K562 (cell line): ENCODE results near the gene ERI2. TPM values are rescaled to one million over a fixed set of nuclear protein-coding genes. Genes with fewer than 3 reads are reported as not detected.
A peak's percentile ranks its signal among the peaks of the same experiment; 100 is the strongest.

ENCODE experiments used
- CBX2 ChIP-seq: fragments of 200-600 bp; sonication (generic); IDR thresholded peaks from one replicate; pipeline ENCODE4 v1.6.1; 2012; ENCODE audit warnings: mild to moderate bottlenecking, low read length, inconsistent platforms; ENCODE audit not compliant: insufficient read depth, poor library complexity, severe bottlenecking
- CSDE1 ChIP-seq, 2 experiments: fragments of 450-650 bp; IDR thresholded peaks; 2 replicates each; pipeline ENCODE4 v1.6.1; 2016; ENCODE audit warnings: mild to moderate bottlenecking in 1 of 2
- MAFK ChIP-seq: IDR thresholded peaks from 2 replicates; pipeline ENCODE4 v1.6.1; 2011; ENCODE audit warnings: low read length, improper control_type of control experiment
- OTX1 ChIP-seq: fragments of 450-650 bp; formaldehyde crosslinking; IDR thresholded peaks from 2 replicates; pipeline ENCODE4 v1.4.0; 2022; ENCODE audit warnings: mild to moderate bottlenecking
- PHF21A ChIP-seq: fragments of 450-650 bp; IDR thresholded peaks from 2 replicates; pipeline ENCODE4 v1.6.1; 2017; ENCODE audit warnings: low read depth, borderline replicate concordance
- POLR2A ChIP-seq: fragments of 450-650 bp; conservative IDR thresholded peaks from 2 replicates; pipeline ENCODE4 v1.6.1; 2016
- SRSF3 ChIP-seq: fragments of 200-400 bp; formaldehyde crosslinking; IDR thresholded peaks from 2 replicates; pipeline ENCODE4 v1.6.1; 2016; ENCODE audit warnings: mild to moderate bottlenecking, low read length, moderate library complexity; ENCODE audit not compliant: insufficient read depth
- TBL1XR1 ChIP-seq, 2 experiments: IDR thresholded peaks; 2 replicates each; pipeline ENCODE4 v1.6.1; 2012; ENCODE audit warnings: improper control_type of control experiment in 2 of 2, low read length in 2 of 2, mild to moderate bottlenecking in 1 of 2
- TCF7L2 ChIP-seq: fragments of 150-350 bp; IDR thresholded peaks from 2 replicates; pipeline ENCODE4 v1.6.1; 2016; ENCODE audit warnings: low read depth, mild to moderate bottlenecking, low read length, moderate library complexity
- TFAM ChIP-seq: fragments of 250-450 bp; sonication (Bioruptor Pico); conservative IDR thresholded peaks from 2 replicates; pipeline ENCODE4 v1.5.0; 2021; ENCODE audit warnings: mild to moderate bottlenecking, moderate library complexity
- ZNF175 ChIP-seq: fragments of 200-800 bp; sonication (Bioruptor generic); IDR thresholded peaks from 2 replicates; pipeline ENCODE4 v1.6.1; 2016; ENCODE audit warnings: low read depth, mild to moderate bottlenecking, missing genetic modification characterization, missing compliant biosample characterization
- ZNF764 ChIP-seq: fragments of 250-450 bp; sonication (Bioruptor Pico); IDR thresholded peaks from 2 replicates; pipeline ENCODE4 v1.4.0; 2020; ENCODE audit warnings: low read depth, mild to moderate bottlenecking, moderate library complexity
- polyA plus RNA-seq, 8 experiments: library from polyadenylated mRNA; depleted of rRNA in 4 of 8; stranded (reverse) in 5 of 8; unstranded in 3 of 8; fragments of >200 nt; fragmentation: Nextera tagmentation in 2 of 8; fragmentation: Illumina TruSeq in 1 of 8; extraction: Ambion mirVana in 2 of 8; extraction: Trizol in 1 of 8; gene quantifications; 2 replicates each; pipeline versions ENCODE4 v1.2.1 to v1.2.3, GENCODE V29; 2011 to 2014; ENCODE audit warnings: inconsistent platforms in 1 of 8, missing spikeins in 1 of 8
- total RNA-seq, 7 experiments: library from RNA; depleted of rRNA in 6 of 7; stranded (reverse); fragments of >200 nt in 6 of 7; fragmentation: Illumina TruSeq in 2 of 7; extraction: Trizol in 2 of 7; gene quantifications; 2 replicates each; pipeline versions ENCODE4 v1.2.1 to v1.2.3, GENCODE V29; 2011 to 2021; ENCODE audit warnings: low replicate concordance in 1 of 7
- TF ChIP-seq, protein P1 (sequence below): sonication (generic); formaldehyde crosslinking; IDR thresholded peaks from 2 replicates; pipeline ENCODE4 v1.8.0; 2022; ENCODE audit warnings: missing genetic modification reagents, mild to moderate bottlenecking, borderline replicate concordance
- TF ChIP-seq, protein P2 (sequence below): fragments of 250-450 bp; sonication (Bioruptor Pico); IDR thresholded peaks from 2 replicates; pipeline ENCODE4 v1.8.0; 2021; ENCODE audit warnings: moderate library complexity, mild to moderate bottlenecking, inconsistent platforms
- TF ChIP-seq, protein P3 (sequence below): sonication (generic); formaldehyde crosslinking; IDR thresholded peaks from 2 replicates; pipeline ENCODE4 v1.8.1; 2022; ENCODE audit warnings: missing genetic modification reagents
- TF ChIP-seq, protein P4 (sequence below), 2 experiments: fragments of 450-650 bp; formaldehyde crosslinking in 1 of 2; IDR thresholded peaks; 2 replicates each; pipeline versions ENCODE4 v1.4.0 to v1.6.1; 2014 to 2020; ENCODE audit warnings: mild to moderate bottlenecking in 2 of 2, borderline replicate concordance in 1 of 2, low read depth in 1 of 2

Gene ERI2
- total and polyA plus RNA-seq, 9 of the 15 experiments (the other 6 are each of a cell fraction or from before 2014, with no cell fraction given), result 23.3 to 57.0 (median 48.1) TPM

DNA sequence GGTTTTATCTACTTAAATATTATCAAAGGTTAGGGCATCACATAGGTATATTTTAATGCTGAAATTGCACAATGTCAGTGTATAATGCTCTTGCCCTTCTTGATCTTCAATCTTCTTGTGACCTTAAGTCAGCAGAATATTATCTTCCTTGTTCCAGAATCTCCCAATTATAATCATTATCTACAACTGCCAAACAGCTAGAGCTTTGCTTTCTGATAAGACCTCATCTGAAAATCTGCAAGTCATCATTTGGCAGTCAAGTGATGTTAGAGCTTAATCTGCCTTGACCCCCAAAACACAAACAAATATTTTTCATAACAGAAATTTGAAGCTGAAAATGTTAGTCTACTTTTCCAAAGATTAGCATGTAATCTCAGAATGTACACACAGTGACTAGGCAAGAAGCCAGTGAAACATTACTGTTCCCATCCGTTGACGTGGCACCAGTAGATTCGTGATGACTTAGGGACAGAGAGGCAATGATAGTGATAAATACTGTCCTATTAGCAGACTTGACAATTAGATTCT lies 19.8 kb upstream of the ERI2 start (continued):
- TF ChIP-seq, protein P1, sequence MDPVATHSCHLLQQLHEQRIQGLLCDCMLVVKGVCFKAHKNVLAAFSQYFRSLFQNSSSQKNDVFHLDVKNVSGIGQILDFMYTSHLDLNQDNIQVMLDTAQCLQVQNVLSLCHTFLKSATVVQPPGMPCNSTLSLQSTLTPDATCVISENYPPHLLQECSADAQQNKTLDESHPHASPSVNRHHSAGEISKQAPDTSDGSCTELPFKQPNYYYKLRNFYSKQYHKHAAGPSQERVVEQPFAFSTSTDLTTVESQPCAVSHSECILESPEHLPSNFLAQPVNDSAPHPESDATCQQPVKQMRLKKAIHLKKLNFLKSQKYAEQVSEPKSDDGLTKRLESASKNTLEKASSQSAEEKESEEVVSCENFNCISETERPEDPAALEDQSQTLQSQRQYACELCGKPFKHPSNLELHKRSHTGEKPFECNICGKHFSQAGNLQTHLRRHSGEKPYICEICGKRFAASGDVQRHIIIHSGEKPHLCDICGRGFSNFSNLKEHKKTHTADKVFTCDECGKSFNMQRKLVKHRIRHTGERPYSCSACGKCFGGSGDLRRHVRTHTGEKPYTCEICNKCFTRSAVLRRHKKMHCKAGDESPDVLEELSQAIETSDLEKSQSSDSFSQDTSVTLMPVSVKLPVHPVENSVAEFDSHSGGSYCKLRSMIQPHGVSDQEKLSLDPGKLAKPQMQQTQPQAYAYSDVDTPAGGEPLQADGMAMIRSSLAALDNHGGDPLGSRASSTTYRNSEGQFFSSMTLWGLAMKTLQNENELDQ (CRISPR knock-in tag), result no peak
- TF ChIP-seq, protein P2, sequence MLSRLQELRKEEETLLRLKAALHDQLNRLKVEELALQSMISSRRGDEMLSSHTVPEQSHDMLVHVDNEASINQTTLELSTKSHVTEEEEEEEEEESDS, result no peak
- TF ChIP-seq CSDE1 (IDR thresholded peaks at IDR 0.05) (no peak), TCF7L2 (no peak), PHF21A (no peak), TBL1XR1 (IDR thresholded peaks at IDR 0.05; ENCODE audit: low read length in 2 of 2) (peak in 1 of 2 experiments; percentile 84; a peak in 1 of 4 replicates), CBX2 (no peak), ZNF175 (CRISPR knock-in tag) (peak; percentile 65; the same call in 1 of the 2 replicates), OTX1 (CRISPR knock-in tag) (peak; percentile 79; the same call in 1 of the 2 replicates), MAFK (peak; percentile 85), TFAM (CRISPR knock-in tag) (no peak), POLR2A (no peak), ZNF764 (CRISPR knock-in tag) (no peak), SRSF3 (no peak)
- TF ChIP-seq, protein P3, sequence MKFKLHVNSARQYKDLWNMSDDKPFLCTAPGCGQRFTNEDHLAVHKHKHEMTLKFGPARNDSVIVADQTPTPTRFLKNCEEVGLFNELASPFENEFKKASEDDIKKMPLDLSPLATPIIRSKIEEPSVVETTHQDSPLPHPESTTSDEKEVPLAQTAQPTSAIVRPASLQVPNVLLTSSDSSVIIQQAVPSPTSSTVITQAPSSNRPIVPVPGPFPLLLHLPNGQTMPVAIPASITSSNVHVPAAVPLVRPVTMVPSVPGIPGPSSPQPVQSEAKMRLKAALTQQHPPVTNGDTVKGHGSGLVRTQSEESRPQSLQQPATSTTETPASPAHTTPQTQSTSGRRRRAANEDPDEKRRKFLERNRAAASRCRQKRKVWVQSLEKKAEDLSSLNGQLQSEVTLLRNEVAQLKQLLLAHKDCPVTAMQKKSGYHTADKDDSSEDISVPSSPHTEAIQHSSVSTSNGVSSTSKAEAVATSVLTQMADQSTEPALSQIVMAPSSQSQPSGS (CRISPR knock-in tag), result no peak
- TF ChIP-seq, protein P4, sequence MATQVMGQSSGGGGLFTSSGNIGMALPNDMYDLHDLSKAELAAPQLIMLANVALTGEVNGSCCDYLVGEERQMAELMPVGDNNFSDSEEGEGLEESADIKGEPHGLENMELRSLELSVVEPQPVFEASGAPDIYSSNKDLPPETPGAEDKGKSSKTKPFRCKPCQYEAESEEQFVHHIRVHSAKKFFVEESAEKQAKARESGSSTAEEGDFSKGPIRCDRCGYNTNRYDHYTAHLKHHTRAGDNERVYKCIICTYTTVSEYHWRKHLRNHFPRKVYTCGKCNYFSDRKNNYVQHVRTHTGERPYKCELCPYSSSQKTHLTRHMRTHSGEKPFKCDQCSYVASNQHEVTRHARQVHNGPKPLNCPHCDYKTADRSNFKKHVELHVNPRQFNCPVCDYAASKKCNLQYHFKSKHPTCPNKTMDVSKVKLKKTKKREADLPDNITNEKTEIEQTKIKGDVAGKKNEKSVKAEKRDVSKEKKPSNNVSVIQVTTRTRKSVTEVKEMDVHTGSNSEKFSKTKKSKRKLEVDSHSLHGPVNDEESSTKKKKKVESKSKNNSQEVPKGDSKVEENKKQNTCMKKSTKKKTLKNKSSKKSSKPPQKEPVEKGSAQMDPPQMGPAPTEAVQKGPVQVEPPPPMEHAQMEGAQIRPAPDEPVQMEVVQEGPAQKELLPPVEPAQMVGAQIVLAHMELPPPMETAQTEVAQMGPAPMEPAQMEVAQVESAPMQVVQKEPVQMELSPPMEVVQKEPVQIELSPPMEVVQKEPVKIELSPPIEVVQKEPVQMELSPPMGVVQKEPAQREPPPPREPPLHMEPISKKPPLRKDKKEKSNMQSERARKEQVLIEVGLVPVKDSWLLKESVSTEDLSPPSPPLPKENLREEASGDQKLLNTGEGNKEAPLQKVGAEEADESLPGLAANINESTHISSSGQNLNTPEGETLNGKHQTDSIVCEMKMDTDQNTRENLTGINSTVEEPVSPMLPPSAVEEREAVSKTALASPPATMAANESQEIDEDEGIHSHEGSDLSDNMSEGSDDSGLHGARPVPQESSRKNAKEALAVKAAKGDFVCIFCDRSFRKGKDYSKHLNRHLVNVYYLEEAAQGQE (IDR thresholded peaks at IDR 0.05; ENCODE audit: borderline replicate concordance), result no peak; the same call in 1 of the 2 replicates
- TF ChIP-seq, protein P4 (CRISPR knock-in tag; IDR thresholded peaks at IDR 0.05; ENCODE audit: low read depth), result no peak
